SH-SY5Y (cell line): ENCODE data around the gene GALNT18.

Experiments used
- GATA2 ChIP-seq: IDR thresholded peaks from 2 replicates; pipeline ENCODE4 v1.6.1; 2011; ENCODE audit warnings: mild to moderate bottlenecking, low read depth, low read length
- GATA3 ChIP-seq: IDR thresholded peaks from 2 replicates; pipeline ENCODE4 v1.6.1; 2011; ENCODE audit warnings: low read depth, mild to moderate bottlenecking, low read length, moderate library complexity

- no peak for TF ChIP-seq GATA2
- TF ChIP-seq GATA3 = no peak
Measured at GRCh38 chr11:11582011-11582701, 39.6 kb downstream of the GALNT18 start.
